ENCODE results near the gene BCLAF3. TPM values are rescaled to one million over a fixed set of nuclear protein-coding genes. Genes with fewer than 3 reads are reported as not detected.

Gene BCLAF3
- total and polyA plus RNA-seq, 2 of the 13 experiments (the other 11 are each of a cell fraction or from before 2014, with no cell fraction given), result 1.5 to 2.7 TPM

- Histone ChIP-seq H3K9ac (ENCODE audit: insufficient read depth, low read depth, low read length) (no peak overlapping the region), H3K4me2 (ENCODE audit: low read depth, low read length) (no peak overlapping the region), H3K4me3 (replicated peaks in 1 of 3; ENCODE audit: insufficient read depth in 1 of 3, low read depth in 2 of 3, low read length in 3 of 3) (no peak overlapping the region), H3K27ac (ENCODE audit: extremely low read length, insufficient read depth, low read length) (no peak overlapping the region), H4K20me1 (ENCODE audit: insufficient read depth, low read length) (no peaks in the 10 kb centered on the region), H3K27me3 (ENCODE audit: control insufficient read depth in 1 of 2, insufficient read depth in 2 of 2, low read length in 2 of 2) (no peaks in the 10 kb centered on the region), H3K9me3 (ENCODE audit: low read length) (no peaks in the 10 kb centered on the region), H2AFZ (ENCODE audit: low read length) (no peak overlapping the region), H3K36me3 (replicated peaks in 1 of 2; ENCODE audit: control insufficient read depth in 1 of 2, insufficient read depth in 2 of 2, low read length in 2 of 2) (peaks cover 0 to 1% of the 10 kb centered on the region in 2 experiments; a peak in 1 of 5 replicates), H3K4me1 (ENCODE audit: insufficient read depth, low read length) (peaks cover 16% of the 10 kb centered on the region), H3K79me2 (ENCODE audit: insufficient read depth, low read length) (no peaks in the 10 kb centered on the region)
- intact Hi-C loops (cut with micrococcal nuclease; ENCODE audit: unreplicated experiment) (no loop called here), in situ Hi-C loops (cut with HindIII; ENCODE audit: extremely low pct_ligation_motif_present, low pct_unique_long_range_greater_than_20kb) (no loop called here)
- FAIRE-seq (no peak), DNase-seq (ENCODE audit: low spot score) (no peak), ATAC-seq (no peak)
- no TSS peak for BruUV-seq (replicated peaks)
- ChIA-PET POLR2A (no interaction called here), CTCF (ENCODE audit: low intra/inter-chr PET ratio, low total read pairs) (no interaction called here)
- TF ChIP-seq FOXM1 (CRISPR knock-in tag; IDR thresholded peaks at IDR 0.05), result no peak
- no peak for TF ChIP-seq ZNF574 (CRISPR knock-in tag; IDR thresholded peaks at IDR 0.05)
- no peak for TF ChIP-seq KDM2A (CRISPR knock-in tag; IDR thresholded peaks at IDR 0.05; ENCODE audit: borderline replicate concordance, low read depth)
- no peak for TF ChIP-seq HNRNPLL (IDR thresholded peaks at IDR 0.05; ENCODE audit: low read depth, low read length, poor library complexity, severe bottlenecking)
- TF ChIP-seq ZGPAT (CRISPR knock-in tag; IDR thresholded peaks at IDR 0.05), result no peak
- no peak for TF ChIP-seq ZNF768 (CRISPR knock-in tag; IDR thresholded peaks at IDR 0.05)
- WGBS (ENCODE audit: low lambda C conversion rate), result 98% methylated on average over 6 of the region's 6 CpGs
Measured at GRCh38 chrX:19956923-19957322, 33.9 kb downstream of the BCLAF3 start.
